Bronchus fibroblast of lung (primary cell): Measurements from ENCODE around the gene MZB1. TPM values are rescaled to one million over a fixed set of nuclear protein-coding genes. Genes with fewer than 3 reads are reported as not detected.

Experiments
- total RNA-seq: library from RNA; depleted of rRNA; stranded (reverse); fragments of >200 nt; gene quantifications from 2 replicates; pipeline ENCODE4 v1.2.3, GENCODE V29; 2015

Gene MZB1
- total RNA-seq: not detected in 2 replicates

GRCh38 chr5:139389701-139390638, at the start of gene MZB1:
Gene MZB1, minus strand, starts transcription at chr5:139389913. Its CDS starts 57 bp downstream, at chr5:139389856.

GRCh38 chr5:139439013-139439903, 49.5 kb upstream of the MZB1 start, which contains the start of gene DNAJC18:
Gene DNAJC18, minus strand, starts transcription at chr5:139439525. Its CDS starts 80 bp downstream, at chr5:139439445.

GRCh38 chr5:139403787-139404483, 14.2 kb upstream of the MZB1 start, which contains the start of gene SPATA24:
Gene SPATA24, minus strand, starts transcription at chr5:139404089. Its CDS starts 29 bp downstream, at chr5:139404060.

DNA sequence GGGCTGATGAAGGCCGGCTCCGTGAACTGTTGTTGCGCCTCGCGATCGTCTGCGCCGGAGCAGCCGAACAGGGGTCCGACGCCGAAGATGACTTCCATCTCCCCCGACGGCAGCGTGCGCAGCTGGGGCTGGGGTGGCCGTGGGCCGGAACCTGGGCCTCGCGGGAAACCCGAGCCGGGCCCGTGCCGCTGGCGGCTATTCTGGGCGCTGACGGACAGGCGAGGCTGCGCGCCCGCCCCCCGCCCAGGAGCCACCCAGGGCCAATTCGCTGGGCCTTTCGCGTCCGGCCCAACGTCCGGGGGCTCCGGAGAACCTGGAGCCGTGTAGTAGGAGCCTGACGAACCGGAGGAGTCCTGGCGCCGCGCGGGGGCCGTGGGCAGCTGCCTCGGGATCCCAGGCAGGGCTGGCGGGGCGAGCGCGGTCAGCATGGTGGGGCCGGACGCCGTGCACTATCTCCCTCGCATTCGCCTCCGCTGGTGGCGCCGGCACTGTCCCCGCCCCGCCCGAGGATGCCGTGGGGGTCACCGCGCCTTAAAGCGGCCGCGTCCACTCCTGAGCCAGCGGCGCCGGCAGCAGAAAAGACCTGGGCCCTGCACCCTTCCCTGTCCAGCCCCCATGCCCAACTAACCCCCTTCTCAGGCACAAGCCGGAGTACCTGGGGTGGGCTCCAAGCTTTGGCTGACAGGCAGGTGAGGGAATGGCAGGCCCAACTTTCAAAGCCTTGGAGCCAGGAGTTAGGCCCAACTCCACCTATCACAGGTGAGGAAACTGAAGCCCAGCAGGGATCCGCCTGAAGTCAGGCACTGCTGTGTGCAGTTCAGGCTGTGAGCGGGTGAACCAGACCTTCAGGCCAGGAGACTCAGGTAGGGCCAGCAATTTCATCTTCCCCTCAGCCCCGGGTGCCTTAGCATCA, 5.2 kb upstream of the MZB1 start, which contains the start of gene PROB1:
Gene PROB1 (minus strand): TSS at position 451 of the 913 bp plus-strand sequence. CDS start 23 bp downstream, at position 428.

DNA sequence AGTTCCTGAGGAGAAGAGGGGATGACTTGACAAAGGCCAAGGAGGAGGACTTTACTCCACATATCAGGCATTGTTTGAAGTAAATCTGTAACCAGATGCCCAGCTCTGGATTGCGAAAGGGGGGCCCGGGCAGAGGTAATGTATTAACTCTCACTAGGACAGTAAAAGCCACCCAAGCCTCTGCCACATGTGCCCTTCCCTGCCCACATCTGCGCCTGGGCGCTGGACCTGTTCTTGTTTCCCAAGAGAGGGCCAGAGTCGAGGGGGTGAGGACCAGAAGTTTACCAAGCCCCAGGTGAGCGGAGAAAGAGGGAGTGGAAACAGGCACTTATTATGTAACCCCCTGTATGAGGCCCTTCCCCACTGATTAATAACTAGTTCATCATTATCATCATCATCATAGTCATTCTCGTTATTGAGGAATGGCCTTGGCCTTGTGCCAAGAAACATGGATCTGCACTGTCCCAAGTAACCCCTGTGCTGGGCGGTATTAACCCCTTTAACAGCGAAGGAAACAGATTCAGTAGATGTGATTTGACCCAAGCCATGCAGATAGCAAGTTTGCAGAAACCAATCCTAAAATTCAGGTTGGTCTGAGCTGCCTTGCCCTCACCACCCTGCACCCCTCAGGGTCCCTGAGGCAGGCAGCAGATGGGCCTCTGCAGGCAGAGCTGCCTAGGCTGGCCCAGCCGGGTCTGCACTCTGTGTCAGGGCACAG, 6.3 kb downstream of the MZB1 start, which contains the start of gene SLC23A1:
Gene SLC23A1 (minus strand): TSS at position 23 of the 718 bp plus-strand sequence. CDS start 44 bp downstream, outside the sequence.

GRCh38 chr5:139341689-139342422, 47.9 kb downstream of the MZB1 start, which contains the start of gene PAIP2:
Gene PAIP2, plus strand, starts transcription at chr5:139341854. Its CDS starts 21,931 bp downstream, at chr5:139363785.

Other genes with a start within 250 kb of the MZB1 start
- 41.7 and 45.8 TPM in 2 replicates for gene SIL1, start 191.5 kb downstream of the MZB1 start, total RNA-seq
- gene MATR3, start 96.2 kb downstream of the MZB1 start, total RNA-seq: 179 and 190 TPM in 2 replicates
- gene PAIP2, start 48.1 kb downstream of the MZB1 start, total RNA-seq: 44.2 and 46.4 TPM in 2 replicates
- gene SLC23A1, start 6.6 kb downstream of the MZB1 start, total RNA-seq: not detected in 2 replicates
- 1.2 and 1.5 TPM in 2 replicates for gene PROB1, start 5.2 kb upstream of the MZB1 start, total RNA-seq
- gene SPATA24, start 14.2 kb upstream of the MZB1 start, total RNA-seq: 5.1 and 7.4 TPM in 2 replicates
- 4.2 and 6.5 TPM in 2 replicates for gene DNAJC18, start 49.6 kb upstream of the MZB1 start, total RNA-seq
- gene ECSCR, start 72.8 kb upstream of the MZB1 start, total RNA-seq: 1.0 and 1.2 TPM in 2 replicates
- gene SMIM33, start 81.1 kb upstream of the MZB1 start, total RNA-seq: not detected in 2 replicates
- gene STING1, start 92.8 kb upstream of the MZB1 start, total RNA-seq: 51.0 and 51.4 TPM in 2 replicates
- 136 and 150 TPM in 2 replicates for gene UBE2D2, start 171.4 kb upstream of the MZB1 start, total RNA-seq